MM.1S (cell line): ENCODE results near the gene DSCAML1.

Experiments
- DNase-seq: peaks from one replicate; pipeline ENCODE4 v3.0.0-alpha.2; 2015
- H2AFZ ChIP-seq: fragments of 300-600 bp; sonication (generic); 2 replicates; pipeline ENCODE4 v1.6.0; 2016; ENCODE audit warnings: antibody characterized with exemption, low read length
- H3F3A ChIP-seq: fragments of 300-600 bp; sonication (generic); 2 replicates; pipeline ENCODE4 v1.6.1; 2016; ENCODE audit warnings: mild to moderate bottlenecking, antibody characterized with exemption, low read length, moderate library complexity, mixed read lengths; ENCODE audit not compliant: insufficient read depth
- H3K27ac ChIP-seq: fragments of 300-600 bp; sonication (generic); 2 replicates; pipeline ENCODE4 v1.5.1; 2016; ENCODE audit warnings: mild to moderate bottlenecking, low read length
- H3K27me3 ChIP-seq: fragments of 300-600 bp; sonication (generic); replicated peaks from 2 replicates; pipeline ENCODE4 v1.6.0; 2016; ENCODE audit warnings: low read length; ENCODE audit not compliant: insufficient read depth
- H3K36me3 ChIP-seq: fragments of 300-600 bp; sonication (generic); replicated peaks from 2 replicates; pipeline ENCODE4 v1.6.1; 2016; ENCODE audit warnings: mild to moderate bottlenecking, low read length, mixed read lengths; ENCODE audit not compliant: insufficient read depth
- H3K4me1 ChIP-seq: fragments of 300-600 bp; sonication (generic); 2 replicates; pipeline ENCODE4 v1.6.1; 2016; ENCODE audit warnings: low read length, mixed read lengths
- H3K4me2 ChIP-seq: fragments of 300-600 bp; sonication (generic); 2 replicates; pipeline ENCODE4 v1.6.0; 2016; ENCODE audit warnings: low read depth, low read length
- H3K4me3 ChIP-seq: fragments of 300-600 bp; sonication (generic); 2 replicates; pipeline ENCODE4 v1.5.1; 2016; ENCODE audit warnings: low read length, mixed read lengths
- H3K79me2 ChIP-seq: fragments of 300-600 bp; sonication (generic); 2 replicates; pipeline ENCODE4 v1.6.1; 2016; ENCODE audit warnings: mixed run types, low read length, mixed read lengths
- H3K9ac ChIP-seq: fragments of 300-600 bp; sonication (generic); 2 replicates; pipeline ENCODE4 v1.6.1; 2016; ENCODE audit warnings: low read length, mixed read lengths
- H3K9me2 ChIP-seq: fragments of 300-600 bp; sonication (generic); replicated peaks from 2 replicates; pipeline ENCODE4 v1.6.1; 2016; ENCODE audit warnings: mild to moderate bottlenecking, low read length, mixed read lengths; ENCODE audit not compliant: insufficient read depth
- H3K9me3 ChIP-seq: fragments of 300-600 bp; sonication (generic); replicated peaks from 2 replicates; pipeline ENCODE4 v1.6.1; 2016; ENCODE audit warnings: mild to moderate bottlenecking, low read length, mixed read lengths; ENCODE audit not compliant: insufficient read depth
- H4K20me1 ChIP-seq: fragments of 300-600 bp; sonication (generic); 2 replicates; pipeline ENCODE4 v1.6.1; 2016; ENCODE audit warnings: mild to moderate bottlenecking, low read length, moderate library complexity, mixed read lengths; ENCODE audit not compliant: insufficient read depth
- EZH2 ChIP-seq: fragments of 300-600 bp; sonication (generic); optimal IDR thresholded peaks from 2 replicates; pipeline ENCODE3; 2017; ENCODE audit warnings: low read depth, mild to moderate bottlenecking, antibody characterized with exemption, low read length, mixed read lengths
- EZH2phosphoT487 ChIP-seq: fragments of 300-600 bp; sonication (generic); IDR thresholded peaks from 2 replicates; pipeline ENCODE4 v1.6.1; 2018; ENCODE audit warnings: antibody characterized with exemption, low read length
- TF ChIP-seq, protein P1 (sequence below): fragments of 300-600 bp; sonication (generic); IDR thresholded peaks from 2 replicates; pipeline ENCODE4 v1.5.1; 2016; ENCODE audit warnings: antibody characterized with exemption, low read length, mixed read lengths

The DSCAML1 gene

DNA sequence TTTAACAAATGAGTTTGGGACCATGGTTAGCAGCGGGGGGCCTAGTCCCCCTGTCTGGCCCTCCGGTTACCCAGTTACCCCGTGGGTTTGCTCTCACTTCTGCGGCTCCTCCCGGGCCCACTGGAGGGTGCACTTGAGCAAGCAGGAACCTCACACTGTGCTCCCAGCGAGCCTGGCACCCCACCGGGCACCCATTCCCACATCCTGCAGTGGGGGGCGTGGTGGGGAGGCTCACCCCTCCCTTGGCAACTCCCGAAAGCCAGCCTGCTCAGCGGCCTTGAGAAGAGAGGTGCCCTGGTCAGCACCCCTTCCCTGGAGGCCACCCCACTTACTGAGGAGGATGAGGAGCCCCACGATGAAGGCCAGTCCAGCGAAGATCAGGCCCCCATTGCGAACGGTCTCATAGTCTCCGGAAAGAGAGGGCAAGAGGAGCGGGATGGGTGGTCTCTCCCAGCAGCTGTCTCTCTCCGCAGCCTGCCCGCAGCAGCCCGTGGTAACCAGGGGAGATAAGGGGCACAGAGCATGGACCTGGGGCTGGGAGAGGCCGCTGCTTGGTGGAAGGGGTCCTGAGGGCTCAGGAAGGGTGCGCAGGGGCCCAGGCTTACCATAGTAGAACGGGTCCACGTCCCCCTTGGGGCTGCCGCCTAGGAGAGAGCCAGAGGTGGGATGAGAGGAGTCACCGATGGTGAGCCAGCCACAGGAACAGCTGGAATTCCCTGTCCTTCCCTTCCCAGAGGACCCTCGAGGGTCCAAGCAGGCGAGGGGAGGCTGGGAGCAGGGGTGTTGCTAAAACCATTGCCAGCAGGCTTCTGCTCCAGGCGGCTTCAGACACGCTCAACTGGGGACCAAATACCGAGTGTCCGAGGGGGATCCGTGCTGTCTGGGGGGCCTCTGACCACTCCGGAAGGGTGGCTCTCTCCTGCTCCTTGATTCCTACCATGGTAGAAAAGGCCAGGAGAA lies 25.3 kb upstream of the DSCAML1 start:
- H3K9me3 ChIP-seq = no peaks in the 10 kb centered on the region
- H4K20me1 ChIP-seq = no peaks in the 10 kb centered on the region
- no peaks in the 10 kb centered on the region for H3K36me3 ChIP-seq
- H3K9ac ChIP-seq = no peak overlapping the region
- no peaks in the 10 kb centered on the region for H3K9me2 ChIP-seq
- H3K27ac ChIP-seq = no peak overlapping the region
- no peaks in the 10 kb centered on the region for H3F3A ChIP-seq
- 0 out of 2 replicates have a peak, but pooled peaks cover 5% of the 10 kb centered on the region for H3K4me1 ChIP-seq
- H3K79me2 ChIP-seq = no peaks in the 10 kb centered on the region
- DNase-seq = peak; percentile 44
- TF ChIP-seq EZH2 = no peak
- TF ChIP-seq, protein P1, sequence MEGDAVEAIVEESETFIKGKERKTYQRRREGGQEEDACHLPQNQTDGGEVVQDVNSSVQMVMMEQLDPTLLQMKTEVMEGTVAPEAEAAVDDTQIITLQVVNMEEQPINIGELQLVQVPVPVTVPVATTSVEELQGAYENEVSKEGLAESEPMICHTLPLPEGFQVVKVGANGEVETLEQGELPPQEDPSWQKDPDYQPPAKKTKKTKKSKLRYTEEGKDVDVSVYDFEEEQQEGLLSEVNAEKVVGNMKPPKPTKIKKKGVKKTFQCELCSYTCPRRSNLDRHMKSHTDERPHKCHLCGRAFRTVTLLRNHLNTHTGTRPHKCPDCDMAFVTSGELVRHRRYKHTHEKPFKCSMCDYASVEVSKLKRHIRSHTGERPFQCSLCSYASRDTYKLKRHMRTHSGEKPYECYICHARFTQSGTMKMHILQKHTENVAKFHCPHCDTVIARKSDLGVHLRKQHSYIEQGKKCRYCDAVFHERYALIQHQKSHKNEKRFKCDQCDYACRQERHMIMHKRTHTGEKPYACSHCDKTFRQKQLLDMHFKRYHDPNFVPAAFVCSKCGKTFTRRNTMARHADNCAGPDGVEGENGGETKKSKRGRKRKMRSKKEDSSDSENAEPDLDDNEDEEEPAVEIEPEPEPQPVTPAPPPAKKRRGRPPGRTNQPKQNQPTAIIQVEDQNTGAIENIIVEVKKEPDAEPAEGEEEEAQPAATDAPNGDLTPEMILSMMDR = peak; percentile 79
- H2AFZ ChIP-seq = no peak overlapping the region
- H3K4me2 ChIP-seq = no peak overlapping the region; the same call in 1 of the 2 replicates
- H3K27me3 ChIP-seq = peaks cover 46% of the 10 kb centered on the region
- H3K4me3 ChIP-seq = no peak overlapping the region

DNA sequence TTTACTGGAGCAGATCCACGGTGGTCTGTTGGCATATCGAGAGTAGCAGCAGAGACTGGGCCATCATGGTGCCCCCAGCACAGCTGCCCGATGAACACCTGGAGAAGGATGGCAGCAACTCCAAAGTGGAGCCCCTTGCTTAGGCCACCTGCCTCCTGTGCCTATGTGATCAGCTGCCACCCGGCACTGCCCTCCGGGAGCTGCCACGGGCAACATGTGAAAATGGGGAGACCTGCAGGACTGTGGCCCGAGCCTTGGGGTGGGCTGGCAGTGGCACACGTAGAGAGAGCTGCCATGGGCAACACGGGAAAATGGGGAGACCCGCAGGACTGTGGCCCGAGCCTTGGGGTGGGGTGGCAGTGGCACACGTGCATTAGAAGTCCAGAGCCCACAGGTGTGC lies 24.4 kb upstream of the DSCAML1 start:
- H3K27ac ChIP-seq = no peak overlapping the region
- H3F3A ChIP-seq = no peaks in the 10 kb centered on the region
- H4K20me1 ChIP-seq = no peaks in the 10 kb centered on the region
- H3K4me3 ChIP-seq = no peak overlapping the region
- H3K36me3 ChIP-seq = no peaks in the 10 kb centered on the region
- no peak overlapping the region for H3K9ac ChIP-seq
- no peak overlapping the region for H3K4me2 ChIP-seq
- peaks cover 40% of the 10 kb centered on the region for H3K27me3 ChIP-seq
- DNase-seq = no peak
- no peaks in the 10 kb centered on the region for H3K9me3 ChIP-seq
- TF ChIP-seq EZH2phosphoT487 (no peak), EZH2 (no peak)
- TF ChIP-seq, protein P1 = no peak
- H3K4me1 ChIP-seq = 0 out of 2 replicates have a peak, but pooled peaks cover 5% of the 10 kb centered on the region
- H3K9me2 ChIP-seq = no peaks in the 10 kb centered on the region
- no peaks in the 10 kb centered on the region for H3K79me2 ChIP-seq
- no peak overlapping the region for H2AFZ ChIP-seq

DNA sequence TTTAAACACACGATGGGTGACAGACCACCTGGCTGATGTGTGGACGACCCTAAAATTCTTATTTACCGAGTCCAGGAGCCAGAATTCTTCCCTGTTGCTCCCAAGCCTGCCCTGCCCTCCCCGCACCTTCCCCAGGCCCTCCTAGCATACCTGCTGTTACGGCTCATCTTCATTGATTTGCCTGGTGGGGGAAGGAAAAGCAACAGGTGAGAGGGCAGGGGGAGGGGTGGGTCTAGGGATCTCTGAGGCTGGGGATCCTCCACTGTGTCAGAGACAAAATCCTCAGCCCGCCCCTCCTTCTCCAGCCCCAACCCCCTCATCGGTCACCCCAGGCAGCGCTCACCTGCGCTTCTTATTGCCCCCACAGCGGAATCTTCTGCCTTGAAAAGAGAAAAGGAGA lies 23.5 kb upstream of the DSCAML1 start:
- Histone ChIP-seq H4K20me1 (no peaks in the 10 kb centered on the region), H3K4me3 (no peak overlapping the region), H3K27me3 (peaks cover 32% of the 10 kb centered on the region), H3K9ac (no peak overlapping the region), H3K27ac (no peak overlapping the region), H3K9me2 (no peaks in the 10 kb centered on the region), H2AFZ (no peak overlapping the region), H3K36me3 (no peaks in the 10 kb centered on the region), H3K4me1 (peaks cover 13% of the 10 kb centered on the region), H3F3A (no peaks in the 10 kb centered on the region; the same call in 1 of the 2 replicates), H3K9me3 (no peaks in the 10 kb centered on the region), H3K4me2 (no peak overlapping the region), H3K79me2 (no peaks in the 10 kb centered on the region)
- no peak for DNase-seq
- no peak for TF ChIP-seq EZH2
- TF ChIP-seq, protein P1 = no peak
- no peak for TF ChIP-seq EZH2phosphoT487
